Thoracic aorta (tissue), 2 donors: Measurements from ENCODE around the gene CHCHD6. TPM values are rescaled to one million over a fixed set of nuclear protein-coding genes. Genes with fewer than 3 reads are reported as not detected.

Source experiments
- ATAC-seq: fragments of 150-250 bp; one replicate; pipeline ENCODE4 v1.8.0; 2017; ENCODE audit warnings: low read depth; ENCODE audit not compliant: insufficient number of reproducible peaks, low FRiP score
- DNase-seq: peaks from one replicate; pipeline ENCODE4 v3.0.0-alpha.2; 2020; ENCODE audit warnings: low spot score
- H3K27ac ChIP-seq, 2 donors: fragments of 200-600 bp; sonication (generic); 1 replicate in 1 of 2; 2 replicates in 1 of 2; pipeline ENCODE4 v1.5.1; 2016; ENCODE audit warnings: mild to moderate bottlenecking in 2 of 2, moderate library complexity in 2 of 2
- H3K27me3 ChIP-seq: fragments of 200-600 bp; sonication (generic); replicated peaks from 2 replicates; pipeline ENCODE4 v1.6.0; 2016; ENCODE audit warnings: mild to moderate bottlenecking; ENCODE audit not compliant: insufficient read depth
- H3K36me3 ChIP-seq: fragments of 200-600 bp; sonication (generic); one replicate; pipeline ENCODE4 v1.5.1; 2016
- H3K4me1 ChIP-seq, 2 donors: fragments of 200-600 bp; sonication (generic); 1 replicate in 1 of 2; 2 replicates in 1 of 2; pipeline versions ENCODE4 v1.5.1 to v1.6.0; 2016; ENCODE audit warnings: low read depth in 2 of 2, mild to moderate bottlenecking in 1 of 2; ENCODE audit not compliant: control insufficient read depth in 1 of 2
- H3K4me3 ChIP-seq: fragments of 200-600 bp; sonication (generic); 2 replicates; pipeline ENCODE4 v1.5.1; 2016; ENCODE audit warnings: mild to moderate bottlenecking
- H3K9me3 ChIP-seq: fragments of 200-600 bp; sonication (generic); 2 replicates; pipeline ENCODE4 v1.5.1; 2016
- CTCF ChIP-seq: fragments of 200-600 bp; sonication (generic); IDR thresholded peaks from one replicate; pipeline ENCODE4 v1.5.1; 2019; ENCODE audit warnings: antibody characterized with exemption
- total RNA-seq, 2 donors: library from RNA; depleted of rRNA; stranded (reverse); fragments of >200 nt; gene quantifications; one replicate each; pipeline versions ENCODE4 v1.1.0 to v1.2.3, GENCODE V29; 2016

Gene CHCHD6
- total RNA-seq, 2 donors from 2014 or later: 12.5 to 17.1 TPM

- no peak for ATAC-seq
- TF ChIP-seq CTCF: no peak
- DNase-seq: no peak
Measured at GRCh38 chr3:126835472-126836219, 131.6 kb downstream of the CHCHD6 start.

GRCh38 chr3:126836220-126836860 is 132.3 kb downstream of the CHCHD6 start:
- ATAC-seq (no peak), DNase-seq (no peak)
- no peak overlapping the region for H3K4me3 ChIP-seq
- H3K9me3 ChIP-seq: no peaks in the 10 kb centered on the region
- H3K27me3 ChIP-seq: no peaks in the 10 kb centered on the region
- TF ChIP-seq CTCF: no peak
- H3K36me3 ChIP-seq: no peaks in the 10 kb centered on the region
- no peaks in the 10 kb centered on the region for H3K4me1 ChIP-seq
- H3K27ac ChIP-seq: no peak overlapping the region

More at GRCh38 chr3:126835472-126836219, 131.6 kb downstream of the CHCHD6 start:
- H3K4me1 ChIP-seq: no peaks in the 10 kb centered on the region
- H3K9me3 ChIP-seq: no peaks in the 10 kb centered on the region
- H3K4me3 ChIP-seq: no peak overlapping the region
- no peaks in the 10 kb centered on the region for H3K27me3 ChIP-seq
- H3K36me3 ChIP-seq: no peaks in the 10 kb centered on the region
- H3K27ac ChIP-seq: no peak overlapping the region

- ATAC-seq: no peak
Measured at GRCh38 chr3:126837773-126838172, 133.7 kb downstream of the CHCHD6 start.

GRCh38 chr3:126845920-126846715 is 142.1 kb downstream of the CHCHD6 start:
- H3K36me3 ChIP-seq: no peaks in the 10 kb centered on the region
- ATAC-seq (no peak), DNase-seq (no peak)
- no peak overlapping the region for H3K4me3 ChIP-seq
- H3K4me1 ChIP-seq: peaks cover 3 to 9% of the 10 kb centered on the region in 2 donors
- H3K27me3 ChIP-seq: no peaks in the 10 kb centered on the region
- H3K27ac ChIP-seq: no peak overlapping the region
- no peak for TF ChIP-seq CTCF
- no peaks in the 10 kb centered on the region for H3K9me3 ChIP-seq

More at GRCh38 chr3:126837773-126838172, 133.7 kb downstream of the CHCHD6 start:
- no peaks in the 10 kb centered on the region for H3K36me3 ChIP-seq
- H3K27ac ChIP-seq: no peak overlapping the region
- H3K4me1 ChIP-seq: no peaks in the 10 kb centered on the region
- TF ChIP-seq CTCF: no peak
- H3K4me3 ChIP-seq: no peak overlapping the region
- no peaks in the 10 kb centered on the region for H3K9me3 ChIP-seq
- DNase-seq: no peak
- H3K27me3 ChIP-seq: no peaks in the 10 kb centered on the region

- Histone ChIP-seq H3K27ac (no peak overlapping the region), H3K27me3 (no peaks in the 10 kb centered on the region), H3K36me3 (no peaks in the 10 kb centered on the region), H3K9me3 (no peaks in the 10 kb centered on the region), H3K4me3 (no peak overlapping the region), H3K4me1 (peaks cover 3 to 9% of the 10 kb centered on the region in 2 donors)
- TF ChIP-seq CTCF: no peak
- DNase-seq (no peak), ATAC-seq (no peak)
Measured at GRCh38 chr3:126847061-126847460, 143.0 kb downstream of the CHCHD6 start.
